Muscle of back (tissue), 13 donors: ENCODE results near the gene ISCU. TPM values are rescaled to one million over a fixed set of nuclear protein-coding genes. Genes with fewer than 3 reads are reported as not detected.

Experiments
- DNase-seq, 3 donors: peaks; one replicate each; pipeline versions ENCODE4 v3.0.0 to v3.0.0-alpha.2; 2013
- long read RNA-seq, 9 donors: transcript quantifications; one replicate each; lab custom pipeline, GENCODE V29; 2026
- polyA plus RNA-seq, 10 donors: library from polyadenylated mRNA; unstranded; fragments of 120-200 nt; gene quantifications; one replicate each; pipeline ENCODE4 v1.2.1, GENCODE V29; 2013; ENCODE audit not compliant: insufficient read length in 10 of 10

Gene ISCU
- polyA plus RNA-seq: 10 to 100 TPM; 82.1 to 99.6 (median 88.4) TPM
- long read RNA-seq, donor 1, transcript ISCU-201 (5 exons, 994 nt): major isoform, 58 of 74 reads
- long read RNA-seq, donor 1, partial matches to known transcripts: 16 of 74 reads
- long read RNA-seq, donor 1, other reads (novel, unspliced or antisense): 0 of 74 reads
- long read RNA-seq, donor 2, transcript ISCU-201 (5 exons, 994 nt): major isoform, 47 of 59 reads
- long read RNA-seq, donor 2, partial matches to known transcripts: 10 of 59 reads
- long read RNA-seq, donor 2, other reads (novel, unspliced or antisense): 0 of 59 reads
- long read RNA-seq, donor 3: 0 reads
- long read RNA-seq, donor 4, transcript ISCU-201 (5 exons, 994 nt): major isoform, 48 of 63 reads
- long read RNA-seq, donor 4, partial matches to known transcripts: 14 of 63 reads
- long read RNA-seq, donor 4, other reads (novel, unspliced or antisense): 0 of 63 reads
- long read RNA-seq, donor 5, transcript ISCU-201 (5 exons, 994 nt): major isoform, 72 of 85 reads
- long read RNA-seq, donor 5, partial matches to known transcripts: 9 of 85 reads
- long read RNA-seq, donor 5, other reads (novel, unspliced or antisense): 0 of 85 reads
- long read RNA-seq, donor 6, transcript ISCU-201 (5 exons, 994 nt): major isoform, 64 of 98 reads
- long read RNA-seq, donor 6, partial matches to known transcripts: 31 of 98 reads
- long read RNA-seq, donor 6, other reads (novel, unspliced or antisense): 0 of 98 reads
- long read RNA-seq, donor 7, transcript ISCU-201 (5 exons, 994 nt): major isoform, 42 of 42 reads
- long read RNA-seq, donor 7, partial matches to known transcripts: 0 of 42 reads
- long read RNA-seq, donor 7, other reads (novel, unspliced or antisense): 0 of 42 reads
- long read RNA-seq, donor 8, transcript ISCU-201 (5 exons, 994 nt): major isoform, 26 of 43 reads
- long read RNA-seq, donor 8, partial matches to known transcripts: 16 of 43 reads
- long read RNA-seq, donor 8, other reads (novel, unspliced or antisense): 0 of 43 reads
- long read RNA-seq, donor 9, transcript ISCU-201 (5 exons, 994 nt): major isoform, 10 of 10 reads
- long read RNA-seq, donor 9, partial matches to known transcripts: 0 of 10 reads
- long read RNA-seq, donor 9, other reads (novel, unspliced or antisense): 0 of 10 reads

- peak; percentile 98 to 100 (median 99) for DNase-seq
Measured at GRCh38 chr12:108562348-108563135, at the start of gene ISCU. Gene ISCU (plus strand): TSS chr12:108562596. CDS start chr12:108562623, 27 bp downstream.

GRCh38 chr12:108514468-108514972 lies 47.9 kb upstream of the ISCU start:
- no peak for DNase-seq

- peak; percentile 99 to 100 (median 99) for DNase-seq
Measured at GRCh38 chr12:108514973-108515814, 47.2 kb upstream of the ISCU start, which contains the start of gene FICD. Gene FICD (plus strand): TSS chr12:108515277. CDS start chr12:108516973, 1,696 bp downstream.

- no peak for DNase-seq
Measured at GRCh38 chr12:108515916-108516315, 46.5 kb upstream of the ISCU start.

GRCh38 chr12:108516511-108517275 lies 45.7 kb upstream of the ISCU start:
- DNase-seq: no peak

- no peak for DNase-seq
Measured at GRCh38 chr12:108517288-108518100, 44.9 kb upstream of the ISCU start.

GRCh38 chr12:108518101-108518715 lies 44.2 kb upstream of the ISCU start:
- DNase-seq: no peak

- DNase-seq: no peak
Measured at GRCh38 chr12:108518716-108519496, 43.5 kb upstream of the ISCU start.

- DNase-seq: no peak
Measured at GRCh38 chr12:108519558-108519957, 42.8 kb upstream of the ISCU start.

- no peak for DNase-seq
Measured at GRCh38 chr12:108523365-108523764, 39.0 kb upstream of the ISCU start.

GRCh38 chr12:108525681-108526080 lies 36.7 kb upstream of the ISCU start:
- no peak for DNase-seq

GRCh38 chr12:108526482-108527165 lies 35.8 kb upstream of the ISCU start:
- DNase-seq: no peak

GRCh38 chr12:108527166-108527496 lies 35.3 kb upstream of the ISCU start:
- no peak for DNase-seq

- no peak for DNase-seq
Measured at GRCh38 chr12:108530161-108530560, 32.2 kb upstream of the ISCU start.

GRCh38 chr12:108531929-108532848 lies 30.2 kb upstream of the ISCU start:
- DNase-seq: peak in 1 of 3 donors; percentile 47
